ENCODE data around the gene SPATA4.
"Not testable (repeated sequence)": the region's sequence is repeated elsewhere in the genome, so short reads cannot be mapped to it uniquely, and the experiment has no call there.

The SPATA4 gene

GRCh38 chr4:176195184-176195978 lies at the start of gene SPATA4:
TSS of gene SPATA4 (minus strand) at chr4:176195585. CDS start at chr4:176195562, 23 bp downstream.
- DNase-seq (ENCODE audit: low spot score), result peak; percentile 85

DNA sequence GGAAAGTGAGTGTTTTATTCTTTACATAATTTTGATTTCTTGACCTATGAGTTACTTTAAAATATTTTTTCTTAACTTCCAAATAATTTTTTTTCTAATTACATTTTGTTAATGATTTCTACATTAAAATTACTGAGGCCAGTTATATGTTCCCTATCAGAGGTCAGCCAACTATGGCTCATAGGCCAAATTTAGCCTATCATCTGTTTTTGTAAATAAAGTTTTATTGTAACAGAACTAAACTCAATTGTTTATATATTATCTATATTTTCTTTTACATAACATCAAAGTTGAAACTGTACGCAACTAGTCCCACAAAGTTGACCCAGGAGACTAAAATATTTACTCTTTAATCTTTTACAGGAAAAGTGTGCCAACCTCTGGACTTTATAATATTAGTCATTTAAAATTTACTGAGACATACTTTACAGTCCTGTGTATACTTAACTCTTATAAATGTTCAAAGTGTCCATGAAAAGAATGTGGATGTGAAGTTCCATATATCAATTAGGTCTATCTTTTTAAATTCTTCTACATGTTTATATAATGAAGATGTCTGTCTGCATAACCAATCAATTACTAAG lies 47.5 kb upstream of the SPATA4 start:
- DNase-seq (ENCODE audit: low spot score), result no peak

GRCh38 chr4:176241703-176242102 lies 46.3 kb upstream of the SPATA4 start:
- no peak for DNase-seq (ENCODE audit: low spot score)

GRCh38 chr4:176238826-176239225 lies 43.4 kb upstream of the SPATA4 start:
- no peak for DNase-seq (ENCODE audit: low spot score)

DNA sequence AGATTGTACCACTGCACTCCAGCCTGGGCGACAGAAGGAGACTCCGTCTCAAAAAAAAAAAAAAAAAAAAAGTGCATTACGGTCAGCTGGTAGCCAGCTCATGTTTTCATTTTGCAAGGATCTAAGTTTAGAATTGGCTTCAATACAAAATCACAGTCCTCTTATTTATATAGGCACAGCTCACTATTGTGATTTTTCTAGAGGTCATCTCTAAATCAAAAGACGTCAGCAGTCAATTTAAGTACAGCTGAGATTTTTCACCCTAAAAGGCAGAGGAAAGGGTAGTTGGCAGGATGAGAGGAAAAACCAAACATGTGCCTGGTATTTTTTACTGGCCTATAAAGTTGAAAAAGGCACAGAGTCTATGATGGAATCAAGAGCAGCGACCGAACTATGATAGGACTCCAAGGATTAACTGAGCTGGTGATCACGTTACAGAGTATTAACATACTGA lies 42.8 kb upstream of the SPATA4 start:
- no peak for DNase-seq (ENCODE audit: low spot score)

DNA sequence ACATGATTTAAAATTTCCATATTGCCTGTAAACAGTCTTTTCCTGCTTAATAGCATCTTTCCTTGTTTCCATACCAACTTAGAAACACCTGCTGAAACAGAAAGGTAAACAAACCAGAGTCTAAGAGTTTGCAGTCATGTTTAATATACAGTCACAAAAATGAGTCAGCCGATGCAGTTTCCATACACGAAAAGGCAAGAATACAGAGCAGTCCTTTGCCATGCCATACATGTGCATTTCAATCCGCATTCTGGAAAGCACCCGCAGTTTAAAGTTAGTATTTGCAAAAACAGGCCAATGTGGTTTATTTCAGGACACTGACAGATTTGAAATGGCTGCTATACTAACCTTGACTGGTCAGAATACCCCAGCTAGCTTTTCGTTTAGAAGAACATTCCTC lies 41.6 kb upstream of the SPATA4 start:
- DNase-seq (ENCODE audit: low spot score), result no peak

GRCh38 chr4:176230836-176231235 lies 35.5 kb upstream of the SPATA4 start:
- no peak for DNase-seq (ENCODE audit: low spot score)

DNA sequence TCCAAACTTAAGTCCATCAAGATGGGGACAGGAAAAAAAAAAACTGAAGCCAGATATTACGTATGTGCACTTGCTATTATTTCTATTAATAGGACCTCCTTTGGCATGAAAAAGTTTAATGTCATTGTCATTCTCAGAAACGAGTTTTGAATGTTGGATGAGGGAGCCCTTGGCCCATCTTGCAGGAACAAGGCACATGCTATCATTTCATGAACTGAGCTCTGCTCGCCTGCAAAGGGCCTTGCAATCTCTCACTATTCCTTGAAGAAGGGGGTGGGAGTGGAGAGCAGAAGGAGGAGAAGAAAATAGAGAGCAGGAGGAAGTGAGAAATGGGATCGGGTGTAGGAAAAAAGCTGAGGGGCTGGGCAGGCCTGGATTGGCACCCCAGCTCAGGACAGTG lies 34.3 kb upstream of the SPATA4 start:
- no peak for DNase-seq (ENCODE audit: low spot score)

GRCh38 chr4:176226736-176227135 lies 31.4 kb upstream of the SPATA4 start:
- DNase-seq (ENCODE audit: low spot score), result no peak

GRCh38 chr4:176223561-176223960 lies 28.2 kb upstream of the SPATA4 start:
- DNase-seq (ENCODE audit: low spot score), result no peak

DNA sequence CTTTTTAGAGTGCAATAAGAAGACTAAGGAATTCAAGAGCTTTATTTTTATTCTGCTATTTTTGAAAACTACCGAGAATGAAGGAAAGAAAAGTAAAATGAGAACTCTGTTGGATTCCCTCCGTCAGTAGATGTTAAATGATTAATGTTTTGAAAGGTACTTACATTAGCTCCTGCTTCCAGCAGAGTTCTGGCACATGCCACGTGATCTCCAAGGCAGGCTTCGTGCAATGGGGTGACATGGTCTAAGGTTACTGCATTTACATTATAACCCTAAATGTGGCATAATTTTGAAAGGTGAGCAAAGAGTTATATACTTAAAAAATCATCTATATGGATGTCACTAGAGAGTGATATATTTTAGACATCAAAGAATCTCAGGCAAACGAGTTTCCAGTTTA lies 26.8 kb upstream of the SPATA4 start:
- DNase-seq (ENCODE audit: low spot score), result no peak

DNA sequence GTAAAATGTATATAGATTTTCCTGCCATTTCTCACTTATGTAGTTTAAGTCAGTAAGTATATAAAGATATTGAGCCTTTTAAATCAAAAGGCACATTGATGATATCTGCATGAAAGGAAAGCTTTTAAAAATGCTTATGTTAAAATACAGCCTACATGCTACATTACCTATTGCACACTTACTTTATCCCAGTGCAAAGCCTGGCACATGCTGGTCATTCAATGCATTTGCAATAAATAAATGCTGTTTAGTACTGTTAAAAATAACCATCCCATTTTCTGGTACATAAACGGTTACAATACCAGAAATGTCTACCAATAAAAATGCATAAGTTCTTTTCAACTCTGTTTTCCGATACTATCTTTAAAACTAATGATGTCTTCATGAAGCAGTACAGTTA lies 22.1 kb upstream of the SPATA4 start:
- DNase-seq (ENCODE audit: low spot score), result no peak

GRCh38 chr4:176212351-176212750 lies 17.0 kb upstream of the SPATA4 start:
- DNase-seq (ENCODE audit: low spot score), result not testable (repeated sequence)

- no peak for DNase-seq (ENCODE audit: low spot score)
Observed at GRCh38 chr4:176210579-176211296, 15.4 kb upstream of the SPATA4 start.

DNA sequence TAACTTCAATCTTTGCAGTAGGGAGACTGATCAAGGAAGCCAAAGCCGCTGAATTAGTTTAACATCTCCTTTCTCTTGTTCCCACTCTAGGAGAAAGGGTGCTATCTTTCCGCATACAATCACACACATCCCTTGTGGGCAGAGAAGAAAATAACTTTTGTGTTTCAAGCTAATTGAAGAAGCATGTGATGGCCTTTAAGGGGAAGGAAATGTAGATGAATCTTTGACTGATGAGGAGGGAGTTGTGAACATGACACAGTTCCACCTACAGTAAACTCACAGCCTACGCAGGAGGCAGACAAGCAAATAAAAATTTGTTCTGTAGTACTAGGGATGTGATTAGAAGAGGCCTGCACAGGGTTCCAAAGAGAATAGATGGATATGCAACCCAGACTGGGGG lies 14.7 kb upstream of the SPATA4 start:
- no peak for DNase-seq (ENCODE audit: low spot score)

DNA sequence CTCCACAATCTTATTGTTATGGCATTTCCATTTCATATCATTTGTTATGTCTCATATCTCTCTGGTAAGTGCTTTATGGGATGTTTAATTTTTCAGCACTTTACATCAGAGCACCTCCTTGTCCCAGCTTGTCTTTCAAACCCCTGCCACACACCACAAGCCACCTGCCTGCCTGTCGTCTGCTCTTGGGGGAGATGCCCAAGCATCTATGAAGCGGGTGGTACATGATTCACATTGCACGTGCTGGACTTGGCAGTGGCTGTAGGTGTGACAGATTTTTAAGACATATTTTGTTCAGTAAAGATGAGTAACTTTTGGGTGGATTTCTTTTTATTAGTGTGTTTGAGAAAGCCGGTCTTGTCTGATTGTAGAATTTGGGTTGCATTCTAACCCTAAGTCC lies 14.2 kb upstream of the SPATA4 start:
- DNase-seq (ENCODE audit: low spot score), result no peak

GRCh38 chr4:176207839-176208238 lies 12.5 kb upstream of the SPATA4 start:
- no peak for DNase-seq (ENCODE audit: low spot score)

DNA sequence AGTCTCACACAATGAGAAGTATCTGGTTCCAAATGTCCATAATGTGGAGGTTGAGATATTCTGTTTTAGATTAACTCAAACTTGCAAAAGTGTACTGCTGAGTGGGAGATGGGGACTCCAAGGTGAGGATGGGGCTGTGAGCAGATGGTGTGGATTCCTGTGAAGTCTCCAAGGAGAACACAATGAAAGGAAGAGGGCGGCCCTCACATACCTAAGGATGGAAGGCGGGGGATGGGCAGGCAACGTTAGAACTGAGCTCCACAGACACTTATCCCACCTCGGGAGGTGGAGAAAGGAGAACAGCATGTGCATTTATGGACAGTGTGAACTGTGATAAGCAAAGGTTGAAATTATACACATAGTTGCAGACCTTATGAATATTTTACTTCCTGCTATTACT lies 9.9 kb upstream of the SPATA4 start:
- DNase-seq (ENCODE audit: low spot score), result no peak

- DNase-seq (ENCODE audit: low spot score), result no peak
Observed at GRCh38 chr4:176198316-176198903, 3.0 kb upstream of the SPATA4 start.

DNA sequence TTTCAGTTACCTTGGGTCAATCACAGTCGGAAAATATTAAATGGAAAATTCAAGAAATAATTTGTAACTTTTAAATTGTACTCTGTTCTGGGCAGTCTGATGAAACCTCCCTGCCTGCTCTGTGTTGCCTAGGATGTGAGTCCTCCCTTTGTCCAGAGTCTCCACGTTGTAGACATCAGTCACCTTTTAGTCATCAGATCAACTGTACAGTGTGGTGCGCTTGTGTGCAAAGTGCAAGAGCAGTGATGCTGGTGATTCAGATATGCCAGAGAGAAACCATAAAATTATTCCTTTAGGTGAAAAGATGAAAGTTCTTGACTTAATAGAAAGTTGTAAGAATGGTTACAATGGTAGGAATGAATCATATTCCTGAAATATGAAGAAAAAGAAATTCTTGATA lies 1.4 kb downstream of the SPATA4 start:
- peak; percentile 87 for DNase-seq (ENCODE audit: low spot score)

GRCh38 chr4:176193126-176193525 lies 2.3 kb downstream of the SPATA4 start:
- peak; percentile 48 for DNase-seq (ENCODE audit: low spot score)

DNA sequence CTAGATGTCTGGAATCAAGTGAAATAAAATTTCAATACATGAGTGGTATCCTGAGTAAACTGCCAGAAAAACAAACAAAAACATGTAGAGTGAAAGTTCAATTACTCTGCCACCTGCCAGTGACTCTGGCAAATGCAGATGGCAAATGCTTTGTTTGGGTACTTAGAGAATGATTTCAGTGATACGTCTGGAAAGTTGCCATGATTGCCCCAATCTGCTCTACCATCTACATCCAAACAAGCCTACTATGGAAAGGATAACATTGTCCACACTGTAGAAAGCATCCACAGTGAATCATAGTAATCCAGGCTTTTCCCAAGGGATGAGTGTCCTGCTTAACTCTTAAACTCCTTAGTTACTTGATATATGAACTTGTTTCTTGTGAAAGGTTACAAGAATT lies 3.4 kb downstream of the SPATA4 start:
- DNase-seq (ENCODE audit: low spot score), result no peak

Data from RKO (cell line).